ENCODE data around the gene TEX101. TPM values are rescaled to one million over a fixed set of nuclear protein-coding genes. Genes with fewer than 3 reads are reported as not detected.
"Not testable (repeated sequence)": the region's sequence is repeated elsewhere in the genome, so short reads cannot be mapped to it uniquely, and the experiment has no call there.

The TEX101 gene
- total RNA-seq, 4 donors from 2014 or later: not detected

DNA sequence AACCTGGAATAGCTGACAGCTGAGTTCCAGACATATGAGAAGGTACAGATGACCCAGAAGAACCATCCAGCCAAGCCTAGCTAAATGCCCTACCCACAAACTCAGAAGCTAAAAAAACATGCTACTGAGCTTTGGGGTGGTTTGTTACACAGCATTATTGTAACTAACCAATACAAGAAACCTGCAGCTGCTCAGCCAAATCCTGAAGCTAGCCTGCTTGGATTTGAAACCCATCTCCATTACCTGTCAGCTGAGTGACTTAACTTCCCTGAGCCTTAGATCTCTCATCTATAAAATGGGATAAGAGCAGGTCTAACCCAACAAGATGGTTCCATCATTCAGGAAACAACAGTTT lies 25.0 kb downstream of the TEX101 start:
- intact Hi-C loops (cut with DNase I; ENCODE audit: low total_unique reads) (no loop called here), in situ Hi-C loops (cut with MboI; ENCODE audit: low sequenced_read_pairs in 4 of 4) (loop anchor here in 1 of 4 donors (25.0 kb wide), 1 partner anchor 223 kb away; the partner anchor contains the start of gene PLAUR)
- H3K36me3 ChIP-seq: no peaks in the 10 kb centered on the region
- DNase-seq (no peak), ATAC-seq (no peak)
- H3K27ac ChIP-seq: no peak overlapping the region
- H3K9me3 ChIP-seq: no peaks in the 10 kb centered on the region
- no peak for TF ChIP-seq POLR2A (IDR thresholded peaks at IDR 0.05)
- TF ChIP-seq, protein P1, sequence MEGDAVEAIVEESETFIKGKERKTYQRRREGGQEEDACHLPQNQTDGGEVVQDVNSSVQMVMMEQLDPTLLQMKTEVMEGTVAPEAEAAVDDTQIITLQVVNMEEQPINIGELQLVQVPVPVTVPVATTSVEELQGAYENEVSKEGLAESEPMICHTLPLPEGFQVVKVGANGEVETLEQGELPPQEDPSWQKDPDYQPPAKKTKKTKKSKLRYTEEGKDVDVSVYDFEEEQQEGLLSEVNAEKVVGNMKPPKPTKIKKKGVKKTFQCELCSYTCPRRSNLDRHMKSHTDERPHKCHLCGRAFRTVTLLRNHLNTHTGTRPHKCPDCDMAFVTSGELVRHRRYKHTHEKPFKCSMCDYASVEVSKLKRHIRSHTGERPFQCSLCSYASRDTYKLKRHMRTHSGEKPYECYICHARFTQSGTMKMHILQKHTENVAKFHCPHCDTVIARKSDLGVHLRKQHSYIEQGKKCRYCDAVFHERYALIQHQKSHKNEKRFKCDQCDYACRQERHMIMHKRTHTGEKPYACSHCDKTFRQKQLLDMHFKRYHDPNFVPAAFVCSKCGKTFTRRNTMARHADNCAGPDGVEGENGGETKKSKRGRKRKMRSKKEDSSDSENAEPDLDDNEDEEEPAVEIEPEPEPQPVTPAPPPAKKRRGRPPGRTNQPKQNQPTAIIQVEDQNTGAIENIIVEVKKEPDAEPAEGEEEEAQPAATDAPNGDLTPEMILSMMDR (IDR thresholded peaks at IDR 0.05 in 4 of 5, conservative IDR thresholded peaks at IDR 0.05 in 1 of 5): no peak
- H3K4me3 ChIP-seq: no peak overlapping the region
- H3K27me3 ChIP-seq: peaks cover 0 to 5% (median 3%) of the 10 kb centered on the region in 3 donors
- peaks cover 0 to 5% of the 10 kb centered on the region in 2 donors for H3K4me1 ChIP-seq

DNA sequence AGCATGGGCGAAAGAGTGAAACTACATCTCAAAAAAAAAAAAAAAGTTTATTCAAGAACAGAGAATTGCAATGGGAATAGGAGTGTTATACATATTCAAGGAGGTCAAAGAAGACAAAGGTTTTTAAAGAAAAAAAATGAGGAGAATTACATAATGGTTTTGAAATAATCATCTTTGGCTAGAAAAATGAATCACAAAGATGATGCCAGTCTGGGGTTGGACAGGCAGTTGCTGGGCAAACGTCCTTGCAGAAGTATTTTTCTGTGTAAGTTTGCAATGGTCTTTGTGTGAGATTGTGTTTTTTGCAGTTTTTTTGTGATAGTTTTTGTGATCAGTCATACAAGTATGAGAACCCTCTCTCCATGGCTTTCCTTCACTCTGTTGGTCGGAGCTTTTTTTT lies 27.0 kb downstream of the TEX101 start:
- peaks cover 0 to 5% of the 10 kb centered on the region in 2 donors for H3K4me1 ChIP-seq
- no peaks in the 10 kb centered on the region for H3K36me3 ChIP-seq
- no peak overlapping the region for H3K27ac ChIP-seq
- H3K9me3 ChIP-seq: no peaks in the 10 kb centered on the region
- ATAC-seq: no peak
- TF ChIP-seq POLR2A (IDR thresholded peaks at IDR 0.05): no peak
- TF ChIP-seq, protein P1 (IDR thresholded peaks at IDR 0.05 in 4 of 5, conservative IDR thresholded peaks at IDR 0.05 in 1 of 5): no peak
- in situ Hi-C loops (cut with MboI; ENCODE audit: low sequenced_read_pairs in 4 of 4) (loop anchor here in 1 of 4 donors (25.0 kb wide), 1 partner anchor 221 kb away; the partner anchor contains the start of gene PLAUR), intact Hi-C loops (cut with DNase I; ENCODE audit: low total_unique reads) (no loop called here)
- H3K27me3 ChIP-seq: peaks cover 0 to 5% (median 3%) of the 10 kb centered on the region in 3 donors
- H3K4me3 ChIP-seq: no peak overlapping the region
- DNase-seq: no peak

DNA sequence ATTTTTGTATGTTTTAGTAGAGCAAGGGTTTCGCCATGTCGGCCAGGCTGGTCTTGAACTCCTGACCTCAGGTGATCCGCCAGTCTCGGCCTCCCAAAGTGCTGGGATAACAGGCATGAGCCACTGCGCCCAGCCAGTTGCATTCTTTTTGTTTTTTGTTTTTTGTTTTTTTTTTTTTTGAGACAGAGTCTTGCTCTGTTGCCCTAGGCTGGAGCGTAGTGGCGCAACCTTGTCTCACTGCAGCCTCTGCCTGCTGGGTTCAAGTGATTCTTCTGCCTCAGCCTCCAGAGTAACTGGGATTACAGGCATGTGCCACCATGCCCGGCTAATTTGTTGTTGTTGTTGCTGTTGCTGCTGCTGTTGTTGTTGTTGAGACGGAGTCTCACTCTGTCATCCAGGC lies 29.4 kb downstream of the TEX101 start:
- H3K4me1 ChIP-seq; DNase-seq; H3K4me3 ChIP-seq; intact Hi-C loops (cut with DNase I; ENCODE audit: low total_unique reads); H3K9me3 ChIP-seq; H3K27ac ChIP-seq; H3K36me3 ChIP-seq; ATAC-seq; H3K27me3 ChIP-seq: not testable (repeated sequence)
- in situ Hi-C loops (cut with MboI; ENCODE audit: low sequenced_read_pairs in 4 of 4): loop anchor here in 1 of 4 donors (25.0 kb wide), 1 partner anchor 218 kb away; the partner anchor contains the start of gene PLAUR

DNA sequence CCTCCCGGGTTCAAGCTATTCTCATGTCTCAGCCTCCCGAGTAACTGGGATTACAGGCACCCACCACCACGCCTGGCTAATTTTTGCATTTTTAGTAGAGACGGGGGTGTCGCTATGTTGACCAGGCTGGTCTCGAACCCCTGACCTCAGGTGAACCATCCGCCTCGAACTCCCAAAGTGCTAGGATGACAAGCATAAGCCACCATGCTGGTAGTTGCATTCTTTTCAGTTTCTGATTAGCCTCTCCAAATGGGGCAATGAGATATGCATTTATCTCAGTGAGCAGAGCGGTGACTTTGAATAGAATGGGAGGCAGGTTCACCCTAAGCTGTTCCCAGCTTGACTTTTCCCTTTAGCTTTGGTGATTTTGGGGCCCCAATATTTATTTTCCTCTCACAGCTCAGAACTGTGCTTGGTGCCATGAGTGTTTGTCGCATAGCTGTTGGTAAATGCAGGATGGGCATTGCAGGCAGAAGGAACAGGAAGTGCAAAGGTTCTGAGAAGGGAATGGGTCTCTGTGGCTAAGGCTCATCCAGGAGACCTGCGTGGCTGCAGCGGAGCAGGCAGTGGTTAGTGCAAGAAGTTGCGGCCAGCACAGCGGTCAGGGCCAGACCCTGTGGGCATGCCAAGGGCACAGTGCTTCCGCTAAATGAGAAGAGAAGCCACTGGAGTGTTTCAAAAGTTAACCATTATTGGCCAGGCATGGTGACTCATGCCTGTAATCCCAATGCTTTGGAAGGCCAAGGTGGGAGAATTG lies 30.0 kb downstream of the TEX101 start:
- H3K27me3 ChIP-seq: no peaks in the 10 kb centered on the region
- H3K27ac ChIP-seq: no peak overlapping the region
- no peaks in the 10 kb centered on the region for H3K9me3 ChIP-seq
- no peaks in the 10 kb centered on the region for H3K36me3 ChIP-seq
- intact Hi-C loops (cut with DNase I; ENCODE audit: low total_unique reads): no loop called here
- no peak for TF ChIP-seq POLR2A (IDR thresholded peaks at IDR 0.05)
- TF ChIP-seq, protein P1 (IDR thresholded peaks at IDR 0.05 in 4 of 5, conservative IDR thresholded peaks at IDR 0.05 in 1 of 5): no peak
- DNase-seq (no peak), ATAC-seq (no peak)
- H3K4me1 ChIP-seq: no peaks in the 10 kb centered on the region
- H3K4me3 ChIP-seq: no peak overlapping the region
- in situ Hi-C loops (cut with MboI; ENCODE audit: low sequenced_read_pairs in 4 of 4): loop anchor here (5.0 to 25.0 kb wide), 2 partner anchors 78 to 218 kb away; partner anchors contain the start of gene PLAUR (in 1 of the 4)

DNA sequence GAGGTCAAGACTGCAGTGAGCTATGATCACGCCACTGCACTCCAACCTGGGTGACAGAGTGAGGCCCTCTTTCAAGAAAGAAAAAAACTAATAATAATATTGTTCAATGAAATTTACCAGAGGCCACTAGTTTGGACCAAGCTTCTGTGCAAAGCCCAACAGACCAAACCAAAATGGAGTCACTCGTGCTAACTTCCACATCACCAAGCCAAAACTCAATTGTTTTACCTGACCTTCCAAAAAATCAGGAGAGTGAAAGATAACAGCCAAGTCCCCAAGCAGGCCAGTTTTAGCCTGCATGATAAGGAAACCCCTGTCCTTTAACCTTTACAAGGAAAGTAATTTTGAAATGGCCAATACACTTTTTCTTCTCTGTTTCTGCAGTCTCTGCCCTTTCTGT lies 30.7 kb downstream of the TEX101 start:
- no peak overlapping the region for H3K27ac ChIP-seq
- H3K9me3 ChIP-seq: no peaks in the 10 kb centered on the region
- no peaks in the 10 kb centered on the region for H3K36me3 ChIP-seq
- H3K27me3 ChIP-seq: no peaks in the 10 kb centered on the region
- H3K4me3 ChIP-seq: no peak overlapping the region
- no peak for ATAC-seq
- in situ Hi-C loops (cut with MboI; ENCODE audit: low sequenced_read_pairs in 4 of 4) (loop anchor here (5.0 to 25.0 kb wide), 2 partner anchors 77 to 217 kb away; partner anchors contain the start of gene PLAUR (in 1 of the 4)), intact Hi-C loops (cut with DNase I; ENCODE audit: low total_unique reads) (no loop called here)
- DNase-seq: no peak
- H3K4me1 ChIP-seq: no peaks in the 10 kb centered on the region
- TF ChIP-seq, protein P1 (IDR thresholded peaks at IDR 0.05 in 4 of 5, conservative IDR thresholded peaks at IDR 0.05 in 1 of 5): no peak
- TF ChIP-seq POLR2A (IDR thresholded peaks at IDR 0.05): no peak

All from gastrocnemius medialis (tissue), 4 donors.